Natural killer cell (primary cell): ENCODE results near the gene PATJ. TPM values are rescaled to one million over a fixed set of nuclear protein-coding genes. Genes with fewer than 3 reads are reported as not detected.

Experiments used
- ATAC-seq, 3 donors: fragments of 150-1000 bp in 2 of 3; fragments of 200-7000 bp in 1 of 3; cut with Tn5 transposase; 1 replicate in 1 of 3; 2 replicates in 2 of 3; pipeline ENCODE4 v1.10.0; 2021; ENCODE audit warnings: mild to moderate bottlenecking in 2 of 3, moderate library complexity in 2 of 3
- DNase-seq, 2 donors: peaks; one replicate each; pipeline versions ENCODE4 v3.0.0 to v3.0.0-alpha.2; 2013 to 2021; ENCODE audit warnings: mixed read lengths in 1 of 2
- H3K27ac ChIP-seq: one replicate; pipeline ENCODE4 v1.5.1; 2013; ENCODE audit warnings: mild to moderate bottlenecking, low read length
- H3K27me3 ChIP-seq: one replicate; pipeline ENCODE4 v1.6.1; 2013; ENCODE audit warnings: low read length; ENCODE audit not compliant: control insufficient read depth, insufficient read depth
- H3K36me3 ChIP-seq: one replicate; pipeline ENCODE4 v1.6.1; 2013; ENCODE audit warnings: low read length; ENCODE audit not compliant: control insufficient read depth, insufficient read depth
- H3K4me1 ChIP-seq: one replicate; pipeline ENCODE4 v1.6.1; 2013; ENCODE audit warnings: low read length; ENCODE audit not compliant: control insufficient read depth, insufficient read depth
- H3K4me3 ChIP-seq: one replicate; pipeline ENCODE4 v1.5.1; 2013; ENCODE audit warnings: low read length
- H3K9me3 ChIP-seq: one replicate; pipeline ENCODE4 v1.6.1; 2013; ENCODE audit warnings: low read length; ENCODE audit not compliant: control insufficient read depth, insufficient read depth
- H3K27ac Mint-ChIP-seq, 2 donors: one replicate each; pipeline ENCODE4 v1.8.0; 2022; ENCODE audit warnings: mild to moderate bottlenecking in 2 of 2, mixed read lengths in 2 of 2, moderate library complexity in 1 of 2
- H3K27me3 Mint-ChIP-seq, 2 donors: one replicate each; pipeline ENCODE4 v1.8.0; 2022; ENCODE audit warnings: low read depth in 2 of 2, mixed read lengths in 2 of 2
- H3K36me3 Mint-ChIP-seq: one replicate; pipeline ENCODE4 v1.8.0; 2022; ENCODE audit warnings: mixed read lengths
- H3K4me1 Mint-ChIP-seq, 2 donors: one replicate each; pipeline ENCODE4 v1.8.0; 2022; ENCODE audit warnings: mixed read lengths in 2 of 2
- H3K4me3 Mint-ChIP-seq: one replicate; pipeline ENCODE4 v1.8.0; 2022; ENCODE audit warnings: mild to moderate bottlenecking, moderate library complexity, mixed read lengths
- H3K9me3 Mint-ChIP-seq, 2 donors: one replicate each; pipeline ENCODE4 v1.8.0; 2022; ENCODE audit warnings: mixed read lengths in 2 of 2
- CTCF ChIP-seq: fragments of 200-600 bp; IDR thresholded peaks from one replicate; pipeline ENCODE4 v1.8.0; 2022; ENCODE audit warnings: antibody characterized with exemption
- WGBS: methylation state at CpG from one replicate; pipeline ENCODE4 v1.1.7; 2013; ENCODE audit warnings: missing lambda C conversion rate; ENCODE audit not compliant: insufficient coverage; 5-methylcytosine and 5-hydroxymethylcytosine counted together
- intact Hi-C: fragments of 100-400 bp; cut with micrococcal nuclease; formaldehyde crosslinking; loops from one replicate; pipeline ENCODE4 v1.14.2; 2022
- total RNA-seq, 4 donors: library from RNA; stranded (reverse); fragments of 120-200 nt in 1 of 4; gene quantifications; one replicate each; pipeline versions ENCODE4 v1.2.3 to v1.2.4, GENCODE V29; 2013 to 2022

PATJ gene
- total RNA-seq, 3 donors from 2014 or later (not counting 1 experiment from before 2014, with no cell fraction given): 15.0 to 18.5 (median 16.7) TPM

- H3K27ac Mint-ChIP-seq: no peak overlapping the region
- TF ChIP-seq CTCF: no peak
- no peak for DNase-seq
Observed at GRCh38 chr1:61808321-61808720, 66.0 kb downstream of the PATJ start.

GRCh38 chr1:61808968-61809367 lies 66.7 kb downstream of the PATJ start:
- no peak for DNase-seq
- intact Hi-C loops: no loop called here
- Mint-ChIP-seq H3K36me3 (peaks cover 9% of the 10 kb centered on the region), H3K4me1 (no peaks in the 10 kb centered on the region), H3K27ac (no peak overlapping the region), H3K4me3 (no peak overlapping the region), H3K27me3 (no peaks in the 10 kb centered on the region), H3K9me3 (no peaks in the 10 kb centered on the region)
- no peak for ATAC-seq
- Histone ChIP-seq H3K36me3 (peaks cover 7% of the 10 kb centered on the region), H3K4me1 (no peaks in the 10 kb centered on the region), H3K4me3 (no peak overlapping the region), H3K27me3 (no peaks in the 10 kb centered on the region), H3K9me3 (no peaks in the 10 kb centered on the region), H3K27ac (no peak overlapping the region)
- WGBS: 79% methylated on average over 4 of the region's 4 CpGs
- no peak for TF ChIP-seq CTCF

More at GRCh38 chr1:61808321-61808720, 66.0 kb downstream of the PATJ start:
- Histone ChIP-seq H3K27me3 (no peaks in the 10 kb centered on the region), H3K4me3 (no peak overlapping the region), H3K36me3 (peaks cover 7% of the 10 kb centered on the region), H3K27ac (no peak overlapping the region), H3K4me1 (no peaks in the 10 kb centered on the region), H3K9me3 (no peaks in the 10 kb centered on the region)
- no peak overlapping the region for H3K4me3 Mint-ChIP-seq
- intact Hi-C loops: no loop called here
- 97% methylated on average over 4 of the region's 4 CpGs for WGBS
- no peaks in the 10 kb centered on the region for H3K4me1 Mint-ChIP-seq
- ATAC-seq: no peak
- no peaks in the 10 kb centered on the region for H3K9me3 Mint-ChIP-seq
- peaks cover 9% of the 10 kb centered on the region for H3K36me3 Mint-ChIP-seq
- H3K27me3 Mint-ChIP-seq: no peaks in the 10 kb centered on the region

GRCh38 chr1:61812916-61813315 lies 70.6 kb downstream of the PATJ start:
- H3K4me1 ChIP-seq: no peaks in the 10 kb centered on the region
- H3K9me3 ChIP-seq: no peaks in the 10 kb centered on the region
- H3K27ac Mint-ChIP-seq: no peak overlapping the region
- ATAC-seq (no peak), DNase-seq (no peak)
- WGBS: no CpG with 5 or more reads among the region's 1 CpG
- H3K4me3 Mint-ChIP-seq: no peak overlapping the region
- H3K36me3 ChIP-seq: no peaks in the 10 kb centered on the region
- no peak overlapping the region for H3K4me3 ChIP-seq
- no peak overlapping the region for H3K27ac ChIP-seq
- H3K36me3 Mint-ChIP-seq: no peaks in the 10 kb centered on the region
- H3K4me1 Mint-ChIP-seq: no peaks in the 10 kb centered on the region
- no peaks in the 10 kb centered on the region for H3K9me3 Mint-ChIP-seq
- TF ChIP-seq CTCF: no peak
- H3K27me3 ChIP-seq: no peaks in the 10 kb centered on the region
- intact Hi-C loops: no loop called here
- no peaks in the 10 kb centered on the region for H3K27me3 Mint-ChIP-seq

- Mint-ChIP-seq H3K4me3 (no peak overlapping the region), H3K4me1 (no peaks in the 10 kb centered on the region), H3K27ac (no peak overlapping the region), H3K27me3 (no peaks in the 10 kb centered on the region), H3K9me3 (no peaks in the 10 kb centered on the region), H3K36me3 (no peaks in the 10 kb centered on the region)
- Histone ChIP-seq H3K27ac (no peak overlapping the region), H3K4me1 (no peaks in the 10 kb centered on the region), H3K4me3 (no peak overlapping the region), H3K27me3 (no peaks in the 10 kb centered on the region), H3K36me3 (no peaks in the 10 kb centered on the region), H3K9me3 (no peaks in the 10 kb centered on the region)
- whole genome bisulfite sequencing: 100% methylated on average over 1 of the region's 3 CpGs
- no peak for ATAC-seq
- intact Hi-C loops: no loop called here
- TF ChIP-seq CTCF: no peak
- no peak for DNase-seq
Observed at GRCh38 chr1:61816191-61816590, 73.9 kb downstream of the PATJ start.
